ENCODE measurements around the gene VSTM2L. TPM values are rescaled to one million over a fixed set of nuclear protein-coding genes. Genes with fewer than 3 reads are reported as not detected.

VSTM2L gene
- total and polyA plus RNA-seq, 2 donors = 1.3 to 1.6 TPM

DNA sequence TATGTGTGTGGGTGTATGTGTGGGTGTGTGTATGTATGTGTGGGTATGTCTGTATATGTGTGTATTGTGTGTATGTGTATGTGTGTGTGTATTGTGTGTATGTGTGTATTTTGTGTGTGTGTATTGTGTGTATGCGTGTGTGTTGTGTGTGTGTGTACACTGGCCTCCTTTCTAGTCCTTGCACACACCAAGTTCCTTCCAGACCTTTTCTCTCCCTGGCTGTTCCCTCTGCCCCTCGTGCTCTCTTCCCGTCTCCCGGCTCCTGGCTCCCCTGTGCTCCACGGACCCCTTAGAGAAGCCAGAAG lies 11.4 kb downstream of the VSTM2L start:
- 30% methylated on average over 5 of the region's 5 CpGs for WGBS

DNA sequence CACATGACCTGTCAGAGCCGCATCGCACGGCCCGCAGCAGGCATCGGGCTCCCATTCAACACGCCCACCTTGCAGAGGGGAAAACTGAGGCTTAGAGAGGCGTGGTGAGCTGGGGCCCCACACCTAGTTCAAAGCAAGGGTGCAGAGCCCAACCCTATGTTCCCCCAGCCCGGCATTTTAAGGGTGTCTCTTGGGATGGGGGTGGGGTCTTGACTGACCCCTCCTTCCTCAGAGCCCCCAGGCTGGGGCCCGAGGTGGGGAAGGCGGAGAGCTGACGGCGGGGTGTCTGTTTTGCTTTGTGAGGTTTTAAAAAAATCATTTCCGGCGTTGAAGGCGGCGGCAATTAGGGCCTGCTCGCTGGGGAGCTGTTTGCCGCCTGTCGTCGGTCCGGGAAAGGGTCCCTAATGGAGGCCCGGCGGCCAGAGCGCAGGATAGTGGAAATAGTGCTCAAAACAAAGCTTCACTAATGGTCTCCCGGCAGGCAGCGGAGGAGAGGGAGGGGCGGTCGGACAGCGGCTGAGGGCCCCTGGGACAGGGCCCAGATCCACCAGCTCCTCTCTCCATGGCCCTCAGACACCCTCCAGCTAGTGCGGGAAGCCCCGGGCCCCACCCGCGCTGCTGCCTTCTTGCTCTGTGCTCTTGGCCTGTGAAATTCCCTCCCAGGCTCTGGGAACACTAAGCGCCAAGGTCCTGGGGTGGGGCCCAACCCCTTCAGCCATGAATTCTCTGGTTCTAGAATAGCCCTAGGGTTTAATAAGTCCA lies 11.9 kb downstream of the VSTM2L start:
- no peak for DNase-seq (ENCODE audit: extremely low spot score)
- no peaks in the 10 kb centered on the region for H3K4me1 ChIP-seq (ENCODE audit: insufficient read depth)
- no peak overlapping the region for H3K4me3 ChIP-seq (ENCODE audit: low read depth, low read length)
- no peak overlapping the region for H3K27ac ChIP-seq (ENCODE audit: low read depth)
- 8% methylated on average over 34 of the region's 34 CpGs for WGBS
- no peaks in the 10 kb centered on the region for H3K36me3 ChIP-seq (ENCODE audit: insufficient read depth)

More for the DNA sequence above, 11.4 kb downstream of the VSTM2L start:
- H3K4me3 ChIP-seq (ENCODE audit: low read depth, low read length) = no peak overlapping the region
- no peak for DNase-seq (ENCODE audit: extremely low spot score)
- H3K36me3 ChIP-seq (ENCODE audit: insufficient read depth) = no peaks in the 10 kb centered on the region
- no peak overlapping the region for H3K27ac ChIP-seq (ENCODE audit: low read depth)
- H3K4me1 ChIP-seq (ENCODE audit: insufficient read depth) = no peaks in the 10 kb centered on the region

DNA sequence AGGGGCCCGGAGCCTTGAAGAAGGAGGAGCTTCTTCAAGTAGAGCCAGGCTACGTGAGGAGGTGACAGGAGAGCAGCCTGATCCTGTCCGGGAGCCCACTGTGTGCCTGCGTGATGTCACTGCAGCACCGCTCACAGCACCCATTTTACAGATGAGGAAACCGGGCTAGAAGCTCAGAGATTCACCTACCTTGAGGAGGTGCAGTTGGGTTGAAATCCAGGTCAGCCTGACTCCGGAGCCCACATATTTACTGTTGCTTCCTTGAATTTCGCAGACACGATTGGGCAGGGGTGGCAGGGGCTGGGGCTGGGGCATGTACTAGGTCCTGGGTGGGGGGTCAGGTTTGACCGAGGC lies 12.5 kb downstream of the VSTM2L start:
- Histone ChIP-seq H3K4me1 (ENCODE audit: insufficient read depth) (no peaks in the 10 kb centered on the region), H3K27ac (ENCODE audit: low read depth) (no peak overlapping the region), H3K4me3 (ENCODE audit: low read depth, low read length) (no peak overlapping the region), H3K36me3 (ENCODE audit: insufficient read depth) (no peaks in the 10 kb centered on the region)
- 55% methylated on average over 10 of the region's 10 CpGs for WGBS
- no peak for DNase-seq (ENCODE audit: extremely low spot score)

DNA sequence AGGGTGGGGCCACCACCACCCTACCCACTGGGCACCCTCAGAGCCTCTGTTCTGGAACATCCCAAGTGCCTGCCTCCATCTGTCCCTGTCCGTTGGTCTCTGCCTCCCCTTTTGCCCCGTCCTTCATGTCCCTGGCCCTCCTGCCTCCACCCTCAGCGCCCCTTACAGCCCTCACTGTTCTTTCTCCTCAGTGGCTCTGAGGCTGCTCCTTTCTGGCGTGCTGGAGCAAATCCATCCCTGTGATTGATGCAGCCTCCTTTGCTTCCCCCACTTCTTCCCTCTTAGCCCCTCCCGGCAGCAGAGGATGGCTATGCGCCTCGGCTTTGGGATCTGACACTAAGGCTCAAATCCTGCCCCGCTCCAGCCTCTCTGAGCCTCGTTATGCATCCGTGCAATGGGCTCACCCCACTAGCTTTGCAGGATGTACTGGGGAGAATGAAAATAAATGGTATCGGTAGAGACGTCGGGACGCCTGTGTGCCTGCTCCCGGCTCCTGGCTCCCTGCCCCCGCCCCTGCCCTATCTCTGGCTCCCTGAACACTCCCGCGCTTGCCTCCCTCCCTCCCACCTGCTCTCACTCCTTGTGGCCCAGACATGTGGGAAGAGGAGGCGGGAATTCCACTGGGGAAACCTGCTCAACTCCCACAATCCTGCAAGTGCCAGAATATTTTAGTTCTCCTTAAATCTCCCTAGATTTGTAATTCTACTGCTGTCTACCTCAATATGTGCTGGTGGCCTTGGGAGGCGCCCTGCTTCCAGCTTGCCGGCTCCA lies 13.1 kb downstream of the VSTM2L start:
- no peaks in the 10 kb centered on the region for H3K36me3 ChIP-seq (ENCODE audit: insufficient read depth)
- WGBS = 27% methylated on average over 21 of the region's 21 CpGs
- no peak overlapping the region for H3K27ac ChIP-seq (ENCODE audit: low read depth)

DNA sequence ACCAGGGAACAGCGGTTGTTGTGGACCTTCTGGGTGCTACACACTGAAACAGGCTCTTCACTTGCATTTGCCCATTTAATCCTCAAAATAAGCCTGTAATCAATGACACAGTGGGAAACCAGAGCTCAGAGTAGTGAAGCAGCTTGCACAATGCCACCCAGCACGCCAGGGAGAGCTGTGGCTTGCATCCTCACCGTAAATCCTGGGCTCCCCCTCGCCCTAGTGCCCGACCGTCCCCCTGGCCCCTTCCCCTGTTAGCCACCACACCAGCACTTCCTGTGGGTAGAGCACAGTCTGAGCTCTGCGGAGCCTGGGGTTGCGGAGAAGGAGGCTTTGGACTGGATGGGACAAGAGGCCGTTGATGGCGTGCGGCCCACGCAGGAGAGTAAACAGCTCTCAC lies 14.5 kb downstream of the VSTM2L start:
- WGBS = 68% methylated on average over 12 of the region's 12 CpGs
- DNase-seq (ENCODE audit: extremely low spot score) = no peak
- H3K27ac ChIP-seq (ENCODE audit: low read depth) = no peak overlapping the region
- no peaks in the 10 kb centered on the region for H3K36me3 ChIP-seq (ENCODE audit: insufficient read depth)
- no peaks in the 10 kb centered on the region for H3K4me1 ChIP-seq (ENCODE audit: insufficient read depth)
- H3K4me3 ChIP-seq (ENCODE audit: low read depth, low read length) = no peak overlapping the region

More for the DNA sequence above, 13.1 kb downstream of the VSTM2L start:
- Histone ChIP-seq H3K4me1 (ENCODE audit: insufficient read depth) (no peaks in the 10 kb centered on the region), H3K4me3 (ENCODE audit: low read depth, low read length) (no peak overlapping the region)
- no peak for DNase-seq (ENCODE audit: extremely low spot score)

DNA sequence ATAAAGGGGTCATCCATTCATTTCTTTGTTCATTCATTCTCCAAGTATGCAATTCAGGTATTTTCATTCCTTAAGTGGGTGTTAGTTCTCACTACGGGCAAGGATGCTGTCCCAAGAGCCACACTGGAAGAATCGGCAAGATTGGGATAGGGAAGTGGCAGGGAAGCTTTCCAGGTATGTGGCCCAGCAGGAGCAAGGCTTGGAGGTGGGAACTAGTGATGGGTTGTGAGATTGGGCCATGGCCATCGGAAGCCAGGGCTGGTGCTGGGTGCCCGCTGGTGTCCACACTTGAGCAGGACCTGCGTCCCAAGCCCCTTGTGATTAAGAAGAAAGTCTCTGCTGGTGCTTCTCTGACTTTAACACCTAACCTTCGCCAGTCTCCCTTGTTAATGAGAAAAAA lies 15.1 kb downstream of the VSTM2L start:
- Histone ChIP-seq H3K36me3 (ENCODE audit: insufficient read depth) (no peaks in the 10 kb centered on the region), H3K27ac (ENCODE audit: low read depth) (no peak overlapping the region), H3K4me1 (ENCODE audit: insufficient read depth) (no peaks in the 10 kb centered on the region), H3K4me3 (ENCODE audit: low read depth, low read length) (no peak overlapping the region)
- DNase-seq (ENCODE audit: extremely low spot score) = no peak
- 91% methylated on average over 6 of the region's 6 CpGs for WGBS

DNA sequence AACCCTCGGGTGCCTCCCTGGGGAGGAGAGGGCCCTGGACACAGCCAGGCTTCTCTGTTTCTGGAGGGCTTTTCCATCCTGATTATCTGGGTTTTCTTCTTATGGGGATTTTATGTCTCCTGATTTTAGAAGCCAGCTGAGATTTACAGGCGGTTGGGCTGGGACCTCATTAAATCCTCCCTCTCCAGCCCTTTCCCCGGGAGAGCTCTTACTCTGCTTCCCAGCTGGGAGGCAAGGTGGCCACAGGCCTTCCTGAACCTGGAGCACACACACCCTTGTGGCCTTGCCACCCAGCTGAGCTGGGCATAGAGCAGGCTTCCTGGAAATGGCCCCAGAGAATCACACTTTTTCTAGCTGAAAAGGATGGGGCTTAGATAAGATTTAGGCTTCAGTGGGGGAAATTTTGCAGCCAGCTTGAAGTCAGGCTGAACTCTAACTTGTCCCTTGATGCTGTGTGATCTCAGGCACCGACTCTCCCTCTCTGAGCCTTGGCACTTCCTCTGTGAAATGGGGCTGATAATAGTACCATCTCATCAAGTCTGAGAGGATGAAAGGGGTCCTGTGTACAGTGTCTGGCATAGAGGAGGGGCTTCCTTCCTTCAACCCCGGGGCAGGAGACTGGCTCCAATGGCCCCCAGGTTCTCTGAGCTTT lies 16.6 kb downstream of the VSTM2L start:
- no peak for DNase-seq (ENCODE audit: extremely low spot score)
- no peaks in the 10 kb centered on the region for H3K4me1 ChIP-seq (ENCODE audit: insufficient read depth)
- 34% methylated on average over 5 of the region's 5 CpGs for WGBS
- no peak overlapping the region for H3K4me3 ChIP-seq (ENCODE audit: low read depth, low read length)
- H3K27ac ChIP-seq (ENCODE audit: low read depth) = no peak overlapping the region
- H3K36me3 ChIP-seq (ENCODE audit: insufficient read depth) = no peaks in the 10 kb centered on the region

DNA sequence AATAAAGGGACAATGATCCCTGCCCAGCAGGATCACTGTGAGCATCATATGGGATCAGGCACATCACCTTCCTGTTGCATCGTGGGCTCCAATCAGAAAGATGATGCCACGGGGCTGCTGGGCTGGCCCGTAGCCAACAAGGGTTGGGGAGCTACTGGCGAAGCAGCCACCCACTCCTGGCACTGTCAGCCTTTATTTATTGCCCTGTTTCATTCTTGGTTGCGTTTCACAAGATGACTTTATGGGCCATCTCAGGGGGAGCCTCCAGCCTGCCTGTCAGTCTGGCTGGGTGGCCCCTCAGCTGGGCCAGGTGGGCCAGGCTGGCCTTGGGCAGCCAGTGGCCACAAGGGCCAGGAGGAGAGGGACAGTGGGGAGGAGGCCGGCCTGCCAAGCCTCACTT lies 17.3 kb downstream of the VSTM2L start:
- H3K36me3 ChIP-seq (ENCODE audit: insufficient read depth) = no peaks in the 10 kb centered on the region
- H3K4me3 ChIP-seq (ENCODE audit: low read depth, low read length) = no peak overlapping the region
- DNase-seq (ENCODE audit: extremely low spot score) = no peak
- no peak overlapping the region for H3K27ac ChIP-seq (ENCODE audit: low read depth)
- no peaks in the 10 kb centered on the region for H3K4me1 ChIP-seq (ENCODE audit: insufficient read depth)
- 38% methylated on average over 6 of the region's 6 CpGs for WGBS

DNA sequence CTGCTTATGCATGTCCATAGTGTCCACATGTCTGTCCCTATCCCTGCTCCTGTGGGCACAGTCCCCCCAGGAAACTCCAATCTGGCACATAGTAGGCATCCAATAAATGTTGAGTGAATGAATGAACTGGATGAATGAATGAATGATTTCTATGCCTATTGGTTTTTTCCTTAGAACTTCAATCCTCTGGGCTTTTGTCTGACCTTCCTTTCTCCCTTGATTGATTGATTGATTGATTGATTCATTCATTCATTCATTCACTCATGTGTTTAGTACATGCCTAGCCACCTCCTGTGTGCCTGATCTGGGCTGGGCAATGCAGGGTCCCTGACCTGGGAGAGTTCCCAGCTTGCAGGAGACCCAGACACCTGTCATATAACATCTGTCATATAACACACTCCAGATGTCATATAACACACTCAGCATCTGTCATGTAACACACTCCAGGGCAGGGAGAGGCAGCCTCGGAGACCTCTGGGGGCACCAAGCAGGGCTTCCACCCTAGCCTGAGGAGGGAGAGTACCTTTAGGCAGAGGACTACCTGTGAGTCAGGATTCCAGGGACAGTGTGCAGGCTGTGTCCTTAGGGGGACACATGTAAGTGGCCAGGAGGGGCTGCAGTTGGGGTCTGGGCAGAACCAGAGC lies 17.9 kb downstream of the VSTM2L start:
- H3K4me3 ChIP-seq (ENCODE audit: low read depth, low read length) = no peak overlapping the region
- no peaks in the 10 kb centered on the region for H3K4me1 ChIP-seq (ENCODE audit: insufficient read depth)
- H3K27ac ChIP-seq (ENCODE audit: low read depth) = no peak overlapping the region
- DNase-seq (ENCODE audit: extremely low spot score) = no peak
- WGBS = 70% methylated on average over 1 of the region's 1 CpG
- no peaks in the 10 kb centered on the region for H3K36me3 ChIP-seq (ENCODE audit: insufficient read depth)

DNA sequence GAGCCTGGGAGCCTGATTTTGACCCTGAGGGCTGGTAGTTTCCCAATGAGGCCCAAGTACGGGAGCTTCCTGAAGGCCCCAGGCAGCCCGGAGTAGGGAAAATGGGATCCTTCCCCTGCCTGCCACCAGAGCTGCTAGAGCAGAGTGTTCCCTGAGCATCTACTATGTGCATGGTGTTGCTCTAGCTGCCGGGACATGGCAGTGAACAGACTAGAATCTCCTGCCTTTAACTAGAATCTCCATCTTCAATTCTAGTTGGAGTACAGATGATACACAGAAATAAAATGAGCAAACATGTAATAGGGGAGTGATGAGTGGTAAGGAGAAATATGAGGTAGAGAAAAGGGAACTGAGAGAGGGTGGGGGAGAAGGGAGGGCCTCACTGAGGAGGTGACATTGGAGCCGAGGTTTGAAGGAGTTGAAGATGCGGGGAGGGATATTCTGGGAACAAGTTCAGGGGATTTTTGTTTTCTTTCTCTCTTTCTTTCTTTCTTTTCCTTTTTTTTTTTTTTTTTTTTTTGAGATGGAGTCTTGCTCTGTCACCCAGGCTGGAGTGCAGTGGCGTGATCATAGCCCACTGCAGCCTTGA lies 18.5 kb downstream of the VSTM2L start:
- WGBS = 86% methylated on average over 6 of the region's 6 CpGs
- no peak for DNase-seq (ENCODE audit: extremely low spot score)
- Histone ChIP-seq H3K36me3 (ENCODE audit: insufficient read depth) (no peaks in the 10 kb centered on the region), H3K4me1 (ENCODE audit: insufficient read depth) (no peaks in the 10 kb centered on the region), H3K4me3 (ENCODE audit: low read depth, low read length) (no peak overlapping the region), H3K27ac (ENCODE audit: low read depth) (no peak overlapping the region)

DNA sequence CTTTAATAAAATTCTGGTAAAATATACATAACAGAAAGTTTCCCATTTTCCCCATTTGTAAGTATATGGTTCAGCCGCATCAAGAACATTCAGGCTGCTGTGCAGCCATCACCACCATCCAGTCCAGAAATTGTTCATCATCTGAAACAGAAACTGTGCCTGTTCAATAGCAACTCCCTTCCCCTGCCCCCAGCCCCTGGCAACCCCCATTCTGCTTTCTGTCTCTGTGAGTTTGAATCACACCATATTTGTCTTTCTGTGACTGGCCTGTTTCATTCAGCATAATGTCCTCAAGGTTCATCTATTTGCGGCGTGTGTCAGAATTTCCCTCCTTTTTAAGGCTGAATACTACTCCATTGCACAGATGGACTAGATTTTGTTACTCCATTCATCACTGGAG lies 19.1 kb downstream of the VSTM2L start:
- WGBS = 91% methylated on average over 3 of the region's 3 CpGs
- Histone ChIP-seq H3K27ac (ENCODE audit: low read depth) (no peak overlapping the region), H3K4me1 (ENCODE audit: insufficient read depth) (no peaks in the 10 kb centered on the region), H3K4me3 (ENCODE audit: low read depth, low read length) (no peak overlapping the region), H3K36me3 (ENCODE audit: insufficient read depth) (no peaks in the 10 kb centered on the region)
- no peak for DNase-seq (ENCODE audit: extremely low spot score)

DNA sequence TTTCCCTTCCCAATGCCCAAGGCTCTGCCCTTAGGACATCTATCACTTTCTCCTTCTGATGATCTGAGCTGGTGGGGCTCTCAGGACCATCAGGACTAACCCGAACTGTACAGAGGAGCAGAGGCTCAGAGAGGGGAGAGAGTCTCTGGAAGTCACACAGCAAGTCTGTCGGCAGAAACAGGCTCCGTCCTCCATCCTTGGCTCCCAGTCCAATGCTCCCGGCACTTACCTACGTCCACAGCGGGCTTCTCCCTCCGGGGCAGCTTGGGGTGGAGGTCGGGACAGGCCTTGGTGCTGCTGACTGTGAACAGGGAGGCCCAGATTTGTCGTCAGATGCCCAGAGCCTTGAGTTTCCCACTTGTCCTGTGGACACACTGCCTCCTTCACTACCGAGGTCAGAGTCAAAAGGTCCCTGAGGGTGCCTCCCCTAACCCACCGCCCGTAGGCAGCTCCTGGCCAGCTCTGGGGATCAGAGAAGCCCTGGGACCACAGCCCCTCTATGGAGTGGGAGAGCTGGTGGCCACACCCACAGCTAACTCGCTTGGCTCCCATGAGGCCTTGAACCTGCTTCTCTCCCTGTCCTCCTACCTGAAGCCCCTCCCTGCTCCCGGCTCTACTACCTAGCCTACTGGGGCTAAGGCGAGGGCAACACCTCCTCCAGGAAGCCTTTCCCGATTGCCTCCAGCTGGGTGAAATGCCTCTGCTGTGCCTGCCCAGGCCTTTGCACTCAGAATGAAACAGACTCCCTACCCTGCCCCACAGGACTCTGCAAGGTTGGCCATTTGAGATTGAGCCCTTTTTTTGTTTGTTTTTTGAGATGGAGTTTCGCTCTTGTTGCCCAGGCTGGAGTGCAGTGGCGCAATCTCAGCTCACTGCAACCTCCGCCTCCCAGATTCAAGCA lies 22.6 kb downstream of the VSTM2L start:
- DNase-seq (ENCODE audit: extremely low spot score) = no peak
- H3K4me1 ChIP-seq (ENCODE audit: insufficient read depth) = no peaks in the 10 kb centered on the region
- no peak overlapping the region for H3K27ac ChIP-seq (ENCODE audit: low read depth)
- H3K36me3 ChIP-seq (ENCODE audit: insufficient read depth) = no peaks in the 10 kb centered on the region
- 84% methylated on average over 19 of the region's 19 CpGs for whole genome bisulfite sequencing
- no peak overlapping the region for H3K4me3 ChIP-seq (ENCODE audit: low read depth, low read length)

DNA sequence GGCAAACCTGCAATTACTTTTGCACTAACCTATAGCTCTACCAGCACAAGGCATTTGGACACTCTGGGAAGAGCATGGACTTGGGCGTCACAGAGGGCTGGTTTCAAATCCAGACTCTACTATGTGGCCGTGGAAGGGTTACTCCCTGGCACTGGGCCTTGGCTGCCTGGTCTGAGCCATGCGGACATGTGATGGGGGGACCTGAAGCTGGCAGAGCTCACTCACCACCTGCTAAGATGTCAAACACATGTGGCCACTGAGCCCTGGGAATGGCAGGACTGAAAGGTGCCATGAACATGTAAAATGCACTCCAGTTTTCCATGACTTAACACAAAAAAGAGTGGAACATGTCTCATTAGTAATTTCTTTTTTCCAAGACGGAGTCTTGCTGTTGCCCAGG lies 23.7 kb downstream of the VSTM2L start:
- H3K4me1 ChIP-seq (ENCODE audit: insufficient read depth) = no peaks in the 10 kb centered on the region
- no peak overlapping the region for H3K27ac ChIP-seq (ENCODE audit: low read depth)
- 88% methylated on average over 4 of the region's 4 CpGs for WGBS
- no peak for DNase-seq (ENCODE audit: extremely low spot score)
- H3K4me3 ChIP-seq (ENCODE audit: low read depth, low read length) = no peak overlapping the region
- H3K36me3 ChIP-seq (ENCODE audit: insufficient read depth) = no peaks in the 10 kb centered on the region

Measured in urinary bladder (tissue), 4 donors.